SK-N-SH (cell line): Measurements from ENCODE around the gene CBFA2T2. TPM values are rescaled to one million over a fixed set of nuclear protein-coding genes. Genes with fewer than 3 reads are reported as not detected.

ENCODE experiments used
- CTCF ChIA-PET: fragments of 300-600, 350-600 bp; formaldehyde crosslinking; extraction: SDS; loops from one replicate; lab custom pipeline; 2021; lab: Yijun Ruan, JAX
- POLR2A ChIA-PET: fragments of 350-600 bp; sonication (Branson Sonifier 250); formaldehyde crosslinking; extraction: SDS; loops from one replicate; lab custom pipeline; 2020; ENCODE audit warnings: antibody characterized with exemption, inconsistent platforms; lab: Yijun Ruan, JAX
- DNase-seq: peaks from one replicate; pipeline ENCODE4 v3.0.0; 2012
- H2AFZ ChIP-seq: fragments of 200-600 bp; sonication (generic); 2 replicates; pipeline ENCODE4 v1.8.1; 2016; ENCODE audit warnings: antibody characterized with exemption, mild to moderate bottlenecking, low read depth
- H3F3A ChIP-seq: fragments of 200-600 bp; sonication (generic); replicated peaks from 2 replicates; pipeline ENCODE3; 2016; ENCODE audit warnings: antibody characterized with exemption, mild to moderate bottlenecking; ENCODE audit not compliant: insufficient read depth
- H3K27ac ChIP-seq, 2 experiments: fragments of 200-500 bp in 1 of 2; fragments of 200-600 bp in 1 of 2; sonication (Bioruptor generic) in 1 of 2; sonication (generic), shearing (Covaris generic) in 1 of 2; 2 replicates each; pipeline versions ENCODE4 v1.5.1 to v1.6.1; 2014 to 2016; ENCODE audit warnings: low read depth in 2 of 2, inconsistent platforms in 1 of 2, low read length in 1 of 2, mild to moderate bottlenecking in 1 of 2, mixed read lengths in 1 of 2
- H3K27me3 ChIP-seq: fragments of 200-600 bp; sonication (generic), shearing (Covaris generic); 2 replicates; pipeline ENCODE4 v1.6.1; 2016; ENCODE audit warnings: mixed run types; ENCODE audit not compliant: insufficient read depth
- H3K36me3 ChIP-seq, 2 experiments: fragments of 200-500 bp in 1 of 2; fragments of 200-600 bp in 1 of 2; sonication (Bioruptor generic) in 1 of 2; sonication (generic) in 1 of 2; replicated peaks in 1 of 2; 2 replicates each; pipeline versions ENCODE3 to v1.5.1; 2014 to 2016; ENCODE audit warnings: low read length in 1 of 2, mild to moderate bottlenecking in 1 of 2; ENCODE audit not compliant: insufficient read depth in 2 of 2, control insufficient read depth in 1 of 2
- H3K4me1 ChIP-seq, 2 experiments: fragments of 200-500 bp in 1 of 2; fragments of 200-600 bp in 1 of 2; sonication (Bioruptor generic) in 1 of 2; sonication (generic), shearing (Covaris generic) in 1 of 2; 2 replicates each; pipeline versions ENCODE4 v1.5.1 to v1.6.1; 2014 to 2016; ENCODE audit warnings: low read depth in 1 of 2, low read length in 1 of 2, mixed run types in 1 of 2; ENCODE audit not compliant: insufficient read depth in 2 of 2, control insufficient read depth in 1 of 2
- H3K4me2 ChIP-seq: fragments of 200-600 bp; sonication (generic), shearing (Covaris generic); 2 replicates; pipeline ENCODE4 v1.6.1; 2017; ENCODE audit warnings: mixed run types
- H3K4me3 ChIP-seq, 2 experiments: fragments of 200-500 bp in 1 of 2; fragments of 200-600 bp in 1 of 2; sonication (Bioruptor generic) in 1 of 2; sonication (generic), shearing (Covaris generic) in 1 of 2; 2 replicates each; pipeline versions ENCODE4 v1.5.1 to v1.8.1; 2014 to 2016; ENCODE audit warnings: low read depth in 2 of 2, inconsistent platforms in 1 of 2, low read length in 1 of 2, mild to moderate bottlenecking in 1 of 2, mixed read lengths in 1 of 2, moderate library complexity in 1 of 2
- H3K79me2 ChIP-seq: fragments of 200-600 bp; sonication (generic); 2 replicates; pipeline ENCODE4 v1.8.1; 2017; ENCODE audit warnings: mild to moderate bottlenecking; ENCODE audit not compliant: insufficient read depth
- H3K9ac ChIP-seq: fragments of 200-600 bp; sonication (generic); 2 replicates; pipeline ENCODE4 v1.6.1; 2017; ENCODE audit warnings: mixed run types
- H3K9me2 ChIP-seq: fragments of 200-600 bp; sonication (generic); 2 replicates; pipeline ENCODE4 v1.6.1; 2017; ENCODE audit warnings: mixed run types
- H3K9me3 ChIP-seq: fragments of 200-600 bp; sonication (generic); 2 replicates; pipeline ENCODE4 v1.6.1; 2017; ENCODE audit warnings: mixed run types, mild to moderate bottlenecking, moderate library complexity
- H4K20me1 ChIP-seq: fragments of 200-600 bp; sonication (generic); 2 replicates; pipeline ENCODE4 v1.6.1; 2017; ENCODE audit warnings: mild to moderate bottlenecking, mixed run types; ENCODE audit not compliant: insufficient read depth
- ELF1 ChIP-seq: IDR thresholded peaks from 2 replicates; pipeline ENCODE4 v1.4.0; 2012
- EP300 ChIP-seq, 2 experiments: IDR thresholded peaks; 2 replicates each; pipeline versions ENCODE4 v1.4.0 to v1.6.1; 2012; ENCODE audit warnings: borderline replicate concordance in 1 of 2, low read depth in 1 of 2, low read length in 1 of 2
- FOSL2 ChIP-seq: IDR thresholded peaks from 2 replicates; pipeline ENCODE4 v1.4.0; 2012; ENCODE audit warnings: low read depth, mild to moderate bottlenecking, moderate library complexity, borderline replicate concordance
- FOXJ3 ChIP-seq: sonication (generic); formaldehyde crosslinking; IDR thresholded peaks from 2 replicates; pipeline ENCODE4 v1.5.1; 2020; ENCODE audit warnings: mild to moderate bottlenecking, missing genetic modification reagents
- FOXM1 ChIP-seq: IDR thresholded peaks from 2 replicates; pipeline ENCODE4 v1.4.0; 2012; ENCODE audit warnings: low read depth, mild to moderate bottlenecking
- GABPA ChIP-seq: IDR thresholded peaks from 2 replicates; pipeline ENCODE4 v1.4.0; 2012; ENCODE audit warnings: low read depth, mild to moderate bottlenecking
- MEF2A ChIP-seq: IDR thresholded peaks from 2 replicates; pipeline ENCODE4 v1.4.0; 2012; ENCODE audit warnings: low read depth, borderline replicate concordance
- MXI1 ChIP-seq: IDR thresholded peaks from 2 replicates; pipeline ENCODE4 v1.6.1; 2012; ENCODE audit warnings: mild to moderate bottlenecking, low read depth, low read length, improper control_type of control experiment
- NFIC ChIP-seq: IDR thresholded peaks from 2 replicates; pipeline ENCODE4 v1.4.0; 2012; ENCODE audit warnings: borderline replicate concordance
- NRF1 ChIP-seq: IDR thresholded peaks from 2 replicates; pipeline ENCODE4 v1.6.1; 2012; ENCODE audit warnings: low read depth, mild to moderate bottlenecking, low read length
- POLR2AphosphoS5 ChIP-seq: IDR thresholded peaks from 2 replicates; pipeline ENCODE4 v1.6.1; 2012; ENCODE audit warnings: low read depth, low read length
- RAD21 ChIP-seq: IDR thresholded peaks from 2 replicates; pipeline ENCODE4 v1.6.1; 2012; ENCODE audit warnings: mild to moderate bottlenecking, low read length
- RCOR1 ChIP-seq: fragments of 150-350 bp; IDR thresholded peaks from 2 replicates; pipeline ENCODE4 v1.6.1; 2017; ENCODE audit warnings: antibody characterized with exemption, low read length
- TEAD4 ChIP-seq: IDR thresholded peaks from 2 replicates; pipeline ENCODE4 v1.4.0; 2012; ENCODE audit warnings: mild to moderate bottlenecking, borderline replicate concordance; ENCODE audit not compliant: insufficient read depth
- YY1 ChIP-seq: IDR thresholded peaks from 2 replicates; pipeline ENCODE4 v1.4.0; 2012; ENCODE audit warnings: low read depth, mild to moderate bottlenecking
- WGBS: methylation state at CpG from one replicate; pipeline ENCODE4 v1.1.6; 2017; ENCODE audit warnings: low lambda C conversion rate; 5-methylcytosine and 5-hydroxymethylcytosine counted together
- polyA plus RNA-seq, 3 experiments: library from polyadenylated mRNA; depleted of rRNA; stranded (reverse); fragments of >200 nt; gene quantifications; 2 replicates each; pipeline ENCODE4 v1.2.3, GENCODE V29; 2012
- TF ChIP-seq, protein P1 (sequence below): fragments of 150-350 bp; IDR thresholded peaks from 2 replicates; pipeline ENCODE4 v1.6.1; 2017; ENCODE audit warnings: antibody characterized with exemption, low read length, low read depth, borderline replicate concordance
- TF ChIP-seq, protein P2 (sequence below): fragments of 150-350 bp; IDR thresholded peaks from 2 replicates; pipeline ENCODE4 v1.6.1; 2016; ENCODE audit warnings: mild to moderate bottlenecking, low read depth, low read length
- TF ChIP-seq, protein P3 (sequence below): IDR thresholded peaks from 2 replicates; pipeline ENCODE4 v1.4.0; 2012; ENCODE audit warnings: low read depth, borderline replicate concordance
- TF ChIP-seq, protein P4 (sequence below): IDR thresholded peaks from 2 replicates; pipeline ENCODE4 v1.4.0; 2012; ENCODE audit warnings: low read depth

The CBFA2T2 gene
- polyA plus RNA-seq, 1 of the 3 experiments (the other 2 are of a cell fraction) = 11.0 TPM

DNA sequence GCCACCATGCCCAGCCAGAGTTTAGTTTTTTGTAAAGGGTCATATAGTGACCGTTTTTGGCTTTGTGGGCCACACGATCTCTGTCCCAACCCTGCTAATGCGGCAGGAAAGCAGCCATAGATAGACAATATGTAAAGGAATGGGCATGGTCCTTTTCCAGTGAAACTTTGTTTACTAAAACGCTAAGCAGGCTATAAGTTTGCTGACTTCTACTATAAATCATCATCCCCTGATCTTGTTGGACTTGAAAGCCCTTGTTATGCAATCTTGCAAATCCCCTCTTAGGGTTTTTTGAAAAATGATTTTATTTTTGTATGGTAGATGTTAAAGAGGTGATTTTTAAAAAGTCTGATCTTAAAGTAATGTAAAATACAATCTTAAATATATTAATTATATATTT, 63.6 kb downstream of the CBFA2T2 start:
- TF ChIP-seq, protein P1, sequence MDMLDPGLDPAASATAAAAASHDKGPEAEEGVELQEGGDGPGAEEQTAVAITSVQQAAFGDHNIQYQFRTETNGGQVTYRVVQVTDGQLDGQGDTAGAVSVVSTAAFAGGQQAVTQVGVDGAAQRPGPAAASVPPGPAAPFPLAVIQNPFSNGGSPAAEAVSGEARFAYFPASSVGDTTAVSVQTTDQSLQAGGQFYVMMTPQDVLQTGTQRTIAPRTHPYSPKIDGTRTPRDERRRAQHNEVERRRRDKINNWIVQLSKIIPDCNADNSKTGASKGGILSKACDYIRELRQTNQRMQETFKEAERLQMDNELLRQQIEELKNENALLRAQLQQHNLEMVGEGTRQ = no peak
- TF ChIP-seq MEF2A = no peak
- TF ChIP-seq POLR2AphosphoS5 = no peak
- TF ChIP-seq RAD21 = no peak
- TF ChIP-seq TEAD4 = no peak
- no peak for TF ChIP-seq EP300 (IDR thresholded peaks at IDR 0.05; ENCODE audit: borderline replicate concordance in 1 of 2, low read depth in 1 of 2, low read length in 1 of 2)
- no peak for TF ChIP-seq GABPA
- no peak for TF ChIP-seq ELF1
- TF ChIP-seq FOXJ3 = no peak
- no peak for TF ChIP-seq NFIC
- TF ChIP-seq, protein P2, sequence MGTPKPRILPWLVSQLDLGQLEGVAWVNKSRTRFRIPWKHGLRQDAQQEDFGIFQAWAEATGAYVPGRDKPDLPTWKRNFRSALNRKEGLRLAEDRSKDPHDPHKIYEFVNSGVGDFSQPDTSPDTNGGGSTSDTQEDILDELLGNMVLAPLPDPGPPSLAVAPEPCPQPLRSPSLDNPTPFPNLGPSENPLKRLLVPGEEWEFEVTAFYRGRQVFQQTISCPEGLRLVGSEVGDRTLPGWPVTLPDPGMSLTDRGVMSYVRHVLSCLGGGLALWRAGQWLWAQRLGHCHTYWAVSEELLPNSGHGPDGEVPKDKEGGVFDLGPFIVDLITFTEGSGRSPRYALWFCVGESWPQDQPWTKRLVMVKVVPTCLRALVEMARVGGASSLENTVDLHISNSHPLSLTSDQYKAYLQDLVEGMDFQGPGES = no peak
- TF ChIP-seq RCOR1 = no peak
- TF ChIP-seq FOXM1 = no peak
- TF ChIP-seq NRF1 = no peak
- TF ChIP-seq, protein P3, sequence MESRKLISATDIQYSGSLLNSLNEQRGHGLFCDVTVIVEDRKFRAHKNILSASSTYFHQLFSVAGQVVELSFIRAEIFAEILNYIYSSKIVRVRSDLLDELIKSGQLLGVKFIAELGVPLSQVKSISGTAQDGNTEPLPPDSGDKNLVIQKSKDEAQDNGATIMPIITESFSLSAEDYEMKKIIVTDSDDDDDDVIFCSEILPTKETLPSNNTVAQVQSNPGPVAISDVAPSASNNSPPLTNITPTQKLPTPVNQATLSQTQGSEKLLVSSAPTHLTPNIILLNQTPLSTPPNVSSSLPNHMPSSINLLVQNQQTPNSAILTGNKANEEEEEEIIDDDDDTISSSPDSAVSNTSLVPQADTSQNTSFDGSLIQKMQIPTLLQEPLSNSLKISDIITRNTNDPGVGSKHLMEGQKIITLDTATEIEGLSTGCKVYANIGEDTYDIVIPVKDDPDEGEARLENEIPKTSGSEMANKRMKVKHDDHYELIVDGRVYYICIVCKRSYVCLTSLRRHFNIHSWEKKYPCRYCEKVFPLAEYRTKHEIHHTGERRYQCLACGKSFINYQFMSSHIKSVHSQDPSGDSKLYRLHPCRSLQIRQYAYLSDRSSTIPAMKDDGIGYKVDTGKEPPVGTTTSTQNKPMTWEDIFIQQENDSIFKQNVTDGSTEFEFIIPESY = no peak
- no peak for TF ChIP-seq MXI1
- TF ChIP-seq, protein P4, sequence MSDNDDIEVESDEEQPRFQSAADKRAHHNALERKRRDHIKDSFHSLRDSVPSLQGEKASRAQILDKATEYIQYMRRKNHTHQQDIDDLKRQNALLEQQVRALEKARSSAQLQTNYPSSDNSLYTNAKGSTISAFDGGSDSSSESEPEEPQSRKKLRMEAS = no peak
- TF ChIP-seq FOSL2 = no peak
- TF ChIP-seq YY1 = no peak
- H3K27me3 ChIP-seq = no peaks in the 10 kb centered on the region

More for the DNA sequence above, 63.6 kb downstream of the CBFA2T2 start:
- peaks cover 0 to 16% of the 10 kb centered on the region in 2 experiments for H3K36me3 ChIP-seq
- H3K9me3 ChIP-seq = no peaks in the 10 kb centered on the region
- H2AFZ ChIP-seq = no peak overlapping the region
- H3K4me2 ChIP-seq = no peak overlapping the region
- H3K27ac ChIP-seq = no peak overlapping the region
- H3K79me2 ChIP-seq = no peaks in the 10 kb centered on the region; the same call in 1 of the 2 replicates
- H3K9ac ChIP-seq = no peak overlapping the region
- no peaks in the 10 kb centered on the region for H4K20me1 ChIP-seq
- peaks cover 4 to 8% of the 10 kb centered on the region in 2 experiments for H3K4me1 ChIP-seq
- 91% methylated on average over 4 of the region's 4 CpGs for WGBS
- POLR2A ChIA-PET = interaction anchor here (1.9 kb wide), 1 partner anchor 9 kb away, joined by 6 read pairs; no protein-coding TSS in a partner anchor
- CTCF ChIA-PET = no interaction called here
- no peak overlapping the region for H3K4me3 ChIP-seq
- no peaks in the 10 kb centered on the region for H3K9me2 ChIP-seq
- H3F3A ChIP-seq = peaks cover 25% of the 10 kb centered on the region
- DNase-seq = no peak
